ENCODE results near the gene PKIB. TPM values are rescaled to one million over a fixed set of nuclear protein-coding genes. Genes with fewer than 3 reads are reported as not detected.

Gene PKIB
- total RNA-seq, 4 donors from 2014 or later = 0.57 to 13.4 (median 2.4) TPM

DNA sequence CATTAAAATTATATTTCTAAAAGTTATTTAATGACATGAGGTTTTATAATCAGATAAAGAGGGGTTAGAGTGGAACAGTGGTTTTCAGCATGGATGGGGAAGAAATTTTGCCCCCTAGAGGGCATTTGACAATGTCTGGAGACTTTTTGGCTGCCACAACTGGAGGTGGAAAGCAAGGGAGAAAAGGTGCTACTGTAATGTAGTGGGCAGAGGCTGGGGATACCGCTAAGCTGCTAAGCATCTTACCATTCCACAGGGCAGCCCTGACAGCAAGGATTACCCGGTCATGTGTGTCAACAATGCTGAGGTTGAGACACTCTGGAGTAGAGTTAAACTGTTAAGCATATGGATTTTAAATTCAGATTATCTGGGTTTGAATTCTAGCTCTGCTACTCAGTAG, 116.4 kb downstream of the PKIB start:
- TF ChIP-seq, protein P1, sequence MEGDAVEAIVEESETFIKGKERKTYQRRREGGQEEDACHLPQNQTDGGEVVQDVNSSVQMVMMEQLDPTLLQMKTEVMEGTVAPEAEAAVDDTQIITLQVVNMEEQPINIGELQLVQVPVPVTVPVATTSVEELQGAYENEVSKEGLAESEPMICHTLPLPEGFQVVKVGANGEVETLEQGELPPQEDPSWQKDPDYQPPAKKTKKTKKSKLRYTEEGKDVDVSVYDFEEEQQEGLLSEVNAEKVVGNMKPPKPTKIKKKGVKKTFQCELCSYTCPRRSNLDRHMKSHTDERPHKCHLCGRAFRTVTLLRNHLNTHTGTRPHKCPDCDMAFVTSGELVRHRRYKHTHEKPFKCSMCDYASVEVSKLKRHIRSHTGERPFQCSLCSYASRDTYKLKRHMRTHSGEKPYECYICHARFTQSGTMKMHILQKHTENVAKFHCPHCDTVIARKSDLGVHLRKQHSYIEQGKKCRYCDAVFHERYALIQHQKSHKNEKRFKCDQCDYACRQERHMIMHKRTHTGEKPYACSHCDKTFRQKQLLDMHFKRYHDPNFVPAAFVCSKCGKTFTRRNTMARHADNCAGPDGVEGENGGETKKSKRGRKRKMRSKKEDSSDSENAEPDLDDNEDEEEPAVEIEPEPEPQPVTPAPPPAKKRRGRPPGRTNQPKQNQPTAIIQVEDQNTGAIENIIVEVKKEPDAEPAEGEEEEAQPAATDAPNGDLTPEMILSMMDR (IDR thresholded peaks at IDR 0.05; ENCODE audit: low read depth) = no peak

DNA sequence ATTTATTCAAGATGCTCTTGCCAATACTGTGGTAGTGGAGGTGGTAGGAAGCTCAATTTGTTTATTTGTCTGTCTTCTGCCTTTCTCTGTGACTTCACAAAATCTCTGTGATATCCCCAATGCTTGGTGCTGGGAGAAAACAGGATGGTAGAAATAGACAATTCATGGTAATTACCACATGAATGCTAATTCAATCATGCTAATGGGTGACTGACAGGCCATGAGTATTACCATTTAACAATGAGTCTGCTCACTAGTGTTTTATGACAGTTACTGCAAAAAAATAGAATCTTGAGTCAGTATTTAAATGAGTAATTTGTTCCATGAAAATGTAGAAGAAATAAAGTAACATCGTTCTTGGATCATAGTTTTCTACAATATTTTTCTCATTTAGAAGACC, 117.0 kb downstream of the PKIB start:
- TF ChIP-seq, protein P1 (IDR thresholded peaks at IDR 0.05; ENCODE audit: low read depth) = no peak

DNA sequence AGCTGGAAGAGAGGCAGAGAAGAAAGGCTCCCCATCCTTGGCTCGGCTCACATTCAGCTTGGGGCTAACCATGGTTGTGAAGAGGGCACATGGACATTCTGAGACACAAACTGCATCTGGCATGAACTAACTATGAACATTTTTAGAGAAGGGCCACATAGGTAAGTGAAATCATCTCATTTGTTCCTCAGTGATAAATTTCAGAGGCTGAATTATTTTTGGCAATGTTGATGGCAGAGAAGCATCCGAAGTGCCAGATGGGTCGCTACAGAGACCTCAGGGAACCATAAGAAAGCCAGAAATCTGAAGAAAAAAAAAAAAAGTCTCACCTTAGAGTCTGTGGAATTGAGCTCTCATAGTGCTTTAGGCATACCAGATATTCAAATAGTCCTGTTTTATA, 120.1 kb downstream of the PKIB start:
- TF ChIP-seq, protein P1 (IDR thresholded peaks at IDR 0.05; ENCODE audit: low read depth) = no peak

DNA sequence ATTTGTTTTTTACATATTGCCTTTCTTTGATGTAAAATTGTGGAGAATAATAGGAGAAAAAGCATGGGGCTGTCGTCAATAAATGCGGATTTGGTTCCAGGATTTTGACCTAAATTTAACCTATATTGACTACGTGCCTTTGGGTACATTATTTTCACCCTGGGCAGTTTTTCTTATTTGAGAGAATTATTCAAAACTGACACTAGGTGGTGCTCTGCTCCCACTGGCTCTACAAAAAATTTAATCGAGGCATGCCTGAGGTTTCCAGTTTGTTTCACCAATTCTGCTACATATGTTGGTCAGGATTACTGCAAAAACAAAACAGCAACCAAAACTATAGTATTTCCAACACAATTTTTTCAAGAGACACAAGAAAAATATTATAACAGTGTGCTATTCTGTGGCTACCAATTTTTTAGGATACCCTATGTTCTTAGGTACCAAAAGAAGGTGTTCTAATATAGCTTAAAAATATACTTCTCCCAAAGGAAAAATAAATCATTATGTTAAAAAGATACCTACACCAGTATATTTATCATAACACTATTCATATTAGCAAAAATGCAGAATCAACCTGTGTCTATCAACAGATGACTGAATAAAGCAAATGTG, 120.7 kb downstream of the PKIB start:
- TF ChIP-seq, protein P1 (IDR thresholded peaks at IDR 0.05; ENCODE audit: low read depth) = no peak

DNA sequence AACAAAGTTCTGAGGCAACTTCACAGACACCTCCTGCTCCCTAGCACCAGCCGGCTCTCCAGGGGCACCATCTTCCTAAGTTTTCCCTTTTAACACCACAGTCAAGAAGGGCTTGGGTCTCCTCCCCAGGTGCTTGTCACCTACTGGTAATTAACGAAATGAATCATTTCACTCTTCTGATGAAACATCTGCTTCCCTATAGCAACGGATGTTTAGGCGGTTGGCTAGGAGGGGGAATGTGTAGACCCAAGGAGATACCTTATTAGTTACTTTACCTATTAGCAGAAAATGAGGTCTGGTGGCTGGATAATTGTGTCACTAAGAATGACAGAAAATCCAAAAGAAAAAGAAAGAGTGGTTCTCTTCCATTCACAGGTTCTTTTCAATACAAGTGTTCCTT, 123.1 kb downstream of the PKIB start:
- TF ChIP-seq, protein P1 (IDR thresholded peaks at IDR 0.05; ENCODE audit: low read depth) = no peak

DNA sequence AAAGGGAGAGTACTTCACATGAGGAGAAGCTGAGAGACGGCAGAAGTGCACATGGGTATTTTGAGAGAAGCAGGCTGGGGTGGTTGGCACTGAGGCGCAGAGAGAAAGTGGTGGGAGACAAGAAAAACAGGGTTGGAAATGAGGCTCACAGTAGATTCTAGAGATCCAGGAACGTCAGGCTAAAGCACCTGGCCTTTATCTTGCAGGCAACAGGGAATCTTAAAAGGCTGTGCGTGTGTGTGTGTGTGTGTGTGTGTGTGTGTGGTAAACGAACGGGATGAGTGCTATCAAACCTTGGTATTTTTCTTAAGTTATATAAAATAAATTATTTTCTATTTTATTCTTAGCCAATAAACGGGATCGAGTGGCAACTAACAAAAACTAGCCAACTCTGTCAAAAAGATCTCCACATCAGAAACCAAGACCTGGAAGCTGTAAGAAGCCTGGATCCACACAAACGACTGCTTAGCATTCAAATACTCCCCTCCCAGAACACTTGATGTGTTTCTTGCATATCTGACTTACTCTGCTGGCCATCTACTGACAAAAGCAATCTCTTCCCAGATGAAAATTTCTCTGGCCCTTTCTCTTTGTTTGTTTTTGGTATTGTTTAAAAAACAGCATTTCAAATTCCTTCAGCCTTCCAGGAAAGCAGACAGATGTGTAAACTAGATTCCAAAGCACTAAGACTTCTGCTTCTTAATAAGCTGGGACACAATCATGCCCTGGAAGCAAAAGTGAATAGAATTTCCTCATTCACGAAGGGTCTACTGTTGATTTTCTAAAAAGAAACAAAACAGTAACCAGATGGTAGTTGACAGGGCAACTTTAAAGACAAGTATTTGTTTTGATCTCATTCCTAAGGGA, 124.6 kb downstream of the PKIB start:
- TF ChIP-seq, protein P1 (IDR thresholded peaks at IDR 0.05; ENCODE audit: low read depth) = no peak

DNA sequence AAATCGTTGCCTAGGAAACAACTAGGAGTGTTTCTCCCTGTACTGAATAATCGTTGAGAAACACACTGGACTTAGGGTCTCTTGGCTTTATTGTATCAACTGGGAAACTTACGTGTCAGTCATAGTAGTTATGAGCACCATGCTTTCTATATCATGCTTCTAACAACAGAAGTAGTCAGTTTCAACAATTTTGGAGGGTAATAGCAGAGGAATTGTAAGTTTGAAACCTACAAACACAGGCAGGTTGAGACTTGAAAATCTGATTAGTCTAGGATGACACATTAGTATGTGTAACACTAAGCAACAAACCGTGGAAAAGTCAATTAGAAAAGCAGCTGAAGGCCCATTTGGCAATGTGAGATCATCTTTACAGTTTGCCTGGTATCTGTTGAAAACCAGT, 125.4 kb downstream of the PKIB start:
- TF ChIP-seq, protein P1 (IDR thresholded peaks at IDR 0.05; ENCODE audit: low read depth) = no peak

Measured in subcutaneous adipose tissue (tissue), 4 donors.